Measurements from ENCODE around the gene CELF5. TPM values are rescaled to one million over a fixed set of nuclear protein-coding genes. Genes with fewer than 3 reads are reported as not detected.

The CELF5 gene
- total RNA-seq, 1 donor from 2014 or later, result 2.3 TPM

- Mint-ChIP-seq H3K9me3 (no peaks in the 10 kb centered on the region), H3K27ac (ENCODE audit: unreplicated experiment) (no peak overlapping the region), H3K27me3 (ENCODE audit: low read depth) (no peaks in the 10 kb centered on the region), H3K4me3 (no peak overlapping the region), H3K4me1 (no peaks in the 10 kb centered on the region), H3K36me3 (ENCODE audit: low read depth) (no peaks in the 10 kb centered on the region)
- DNase-seq (ENCODE audit: low read depth, low spot score), result no peak
- no peak for TF ChIP-seq CTCF (conservative IDR thresholded peaks at IDR 0.05)
Observed at GRCh38 chr19:3208317-3209207, 15.9 kb upstream of the CELF5 start.

GRCh38 chr19:3210347-3211017, 14.0 kb upstream of the CELF5 start:
- no peaks in the 10 kb centered on the region for H3K4me1 Mint-ChIP-seq
- no peaks in the 10 kb centered on the region for H3K9me3 Mint-ChIP-seq
- no peak overlapping the region for H3K27ac Mint-ChIP-seq (ENCODE audit: unreplicated experiment)
- TF ChIP-seq CTCF (conservative IDR thresholded peaks at IDR 0.05), result peak; percentile 68
- H3K4me3 Mint-ChIP-seq, result peak overlapping the region; percentile 70
- H3K27me3 Mint-ChIP-seq (ENCODE audit: low read depth), result no peaks in the 10 kb centered on the region
- no peaks in the 10 kb centered on the region for H3K36me3 Mint-ChIP-seq (ENCODE audit: low read depth)
- peak; percentile 68 for DNase-seq (ENCODE audit: low read depth, low spot score)

- no peak overlapping the region for H3K4me3 Mint-ChIP-seq
- DNase-seq (ENCODE audit: low read depth, low spot score), result no peak
- no peaks in the 10 kb centered on the region for H3K4me1 Mint-ChIP-seq
- H3K9me3 Mint-ChIP-seq, result no peaks in the 10 kb centered on the region
- H3K36me3 Mint-ChIP-seq (ENCODE audit: low read depth), result no peaks in the 10 kb centered on the region
- TF ChIP-seq CTCF (conservative IDR thresholded peaks at IDR 0.05), result no peak
- no peak overlapping the region for H3K27ac Mint-ChIP-seq (ENCODE audit: unreplicated experiment)
- H3K27me3 Mint-ChIP-seq (ENCODE audit: low read depth), result no peaks in the 10 kb centered on the region
Observed at GRCh38 chr19:3211191-3211590, 13.3 kb upstream of the CELF5 start.

GRCh38 chr19:3213159-3213558, 11.3 kb upstream of the CELF5 start:
- Mint-ChIP-seq H3K4me3 (no peak overlapping the region), H3K27me3 (ENCODE audit: low read depth) (peaks cover 2% of the 10 kb centered on the region), H3K4me1 (no peaks in the 10 kb centered on the region), H3K27ac (ENCODE audit: unreplicated experiment) (no peak overlapping the region), H3K9me3 (no peaks in the 10 kb centered on the region), H3K36me3 (ENCODE audit: low read depth) (no peaks in the 10 kb centered on the region)
- DNase-seq (ENCODE audit: low read depth, low spot score), result no peak
- no peak for TF ChIP-seq CTCF (conservative IDR thresholded peaks at IDR 0.05)

- H3K4me1 Mint-ChIP-seq, result no peaks in the 10 kb centered on the region
- TF ChIP-seq CTCF (conservative IDR thresholded peaks at IDR 0.05), result no peak
- no peak for DNase-seq (ENCODE audit: low read depth, low spot score)
- no peaks in the 10 kb centered on the region for H3K9me3 Mint-ChIP-seq
- H3K27me3 Mint-ChIP-seq (ENCODE audit: low read depth), result peaks cover 11% of the 10 kb centered on the region
- H3K4me3 Mint-ChIP-seq, result no peak overlapping the region
- H3K36me3 Mint-ChIP-seq (ENCODE audit: low read depth), result no peaks in the 10 kb centered on the region
- H3K27ac Mint-ChIP-seq (ENCODE audit: unreplicated experiment), result peak overlapping the region; percentile 12
Observed at GRCh38 chr19:3216874-3217273, 7.6 kb upstream of the CELF5 start.
